Activated CD4-positive, alpha-beta T cell treated with anti-CD3 and anti-CD28 coated beads, Interleukin-2, amount 10 ng/mL, durations not matched to agents 24 days and 14 days (primary cell): ENCODE data around the gene ATP2B2. TPM values are rescaled to one million over a fixed set of nuclear protein-coding genes. Genes with fewer than 3 reads are reported as not detected.

Experiments used
- DNase-seq: peaks from one replicate; pipeline ENCODE4 v3.0.0; 2022
- H3K27ac Mint-ChIP-seq: one replicate; pipeline ENCODE4 v1.8.0; 2022; ENCODE audit warnings: mild to moderate bottlenecking, mixed read lengths
- H3K27me3 Mint-ChIP-seq: one replicate; pipeline ENCODE4 v1.8.0; 2022; ENCODE audit warnings: mixed read lengths
- H3K36me3 Mint-ChIP-seq: one replicate; pipeline ENCODE4 v1.8.0; 2022; ENCODE audit warnings: low read depth, mild to moderate bottlenecking, mixed read lengths
- H3K4me1 Mint-ChIP-seq: one replicate; pipeline ENCODE4 v1.8.0; 2021; ENCODE audit warnings: mixed read lengths
- H3K4me3 Mint-ChIP-seq: one replicate; pipeline ENCODE4 v1.8.0; 2022; ENCODE audit warnings: mild to moderate bottlenecking, moderate library complexity, mixed read lengths
- H3K9me3 Mint-ChIP-seq: one replicate; pipeline ENCODE4 v1.8.0; 2021; ENCODE audit warnings: mixed read lengths
- intact Hi-C: fragments of 100-400 bp; cut with micrococcal nuclease; formaldehyde crosslinking; loops from one replicate; pipeline ENCODE4 v1.15.1; 2023
- total RNA-seq: library from RNA; stranded (reverse); gene quantifications from 2 replicates; pipeline ENCODE4 v1.2.3, GENCODE V29; 2022

The ATP2B2 gene
- total RNA-seq, 1 donor from 2014 or later: not detected

DNA sequence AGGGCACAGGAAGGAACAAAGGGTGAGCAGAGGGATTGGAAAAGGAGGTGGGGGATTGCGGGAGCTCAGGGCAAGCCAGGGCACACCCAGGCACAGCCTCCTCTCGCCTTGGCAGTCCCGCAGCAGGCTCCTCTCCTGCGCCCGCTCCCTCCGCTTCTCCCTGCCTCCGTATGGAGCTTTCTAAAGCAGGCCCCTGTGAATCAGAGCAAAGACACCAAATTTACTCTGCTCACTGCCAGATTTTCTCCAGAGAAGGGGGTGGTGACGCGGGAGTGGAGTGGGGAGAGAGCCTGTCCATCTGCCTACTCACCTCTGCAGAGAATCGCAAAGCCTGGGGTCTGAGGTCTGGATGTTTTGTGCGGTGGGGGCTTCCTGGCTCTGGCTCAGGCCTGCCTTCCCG lies 20.0 kb downstream of the ATP2B2 start:
- DNase-seq: no peak
- Mint-ChIP-seq H3K4me1 (no peaks in the 10 kb centered on the region), H3K4me3 (no peak overlapping the region), H3K36me3 (no peaks in the 10 kb centered on the region), H3K27ac (no peak overlapping the region), H3K27me3 (peaks cover 2% of the 10 kb centered on the region), H3K9me3 (no peaks in the 10 kb centered on the region)
- intact Hi-C loops: no loop called here

DNA sequence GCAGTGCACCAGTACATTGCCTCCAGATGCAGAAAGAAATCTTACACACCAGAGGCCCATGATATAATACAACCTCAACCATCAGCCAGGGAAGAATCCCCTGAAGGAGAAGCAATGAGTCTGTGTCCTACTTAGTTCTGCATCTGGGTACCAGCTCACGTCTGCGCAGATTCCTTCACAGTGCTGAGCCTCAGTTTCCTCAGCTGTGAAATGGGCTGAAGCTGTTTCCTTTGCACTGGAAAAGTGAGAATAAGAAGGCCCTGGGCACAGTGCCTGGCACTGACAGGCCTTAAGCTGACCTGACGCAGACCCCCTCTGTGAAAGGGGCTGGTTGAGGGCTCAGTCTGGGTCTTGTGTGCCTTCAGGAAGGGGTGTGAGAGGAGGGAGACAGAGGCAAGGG lies 20.7 kb downstream of the ATP2B2 start:
- Mint-ChIP-seq H3K36me3 (no peaks in the 10 kb centered on the region), H3K4me1 (no peaks in the 10 kb centered on the region), H3K27me3 (no peaks in the 10 kb centered on the region), H3K4me3 (no peak overlapping the region), H3K27ac (no peak overlapping the region), H3K9me3 (no peaks in the 10 kb centered on the region)
- no peak for DNase-seq
- intact Hi-C loops: no loop called here

DNA sequence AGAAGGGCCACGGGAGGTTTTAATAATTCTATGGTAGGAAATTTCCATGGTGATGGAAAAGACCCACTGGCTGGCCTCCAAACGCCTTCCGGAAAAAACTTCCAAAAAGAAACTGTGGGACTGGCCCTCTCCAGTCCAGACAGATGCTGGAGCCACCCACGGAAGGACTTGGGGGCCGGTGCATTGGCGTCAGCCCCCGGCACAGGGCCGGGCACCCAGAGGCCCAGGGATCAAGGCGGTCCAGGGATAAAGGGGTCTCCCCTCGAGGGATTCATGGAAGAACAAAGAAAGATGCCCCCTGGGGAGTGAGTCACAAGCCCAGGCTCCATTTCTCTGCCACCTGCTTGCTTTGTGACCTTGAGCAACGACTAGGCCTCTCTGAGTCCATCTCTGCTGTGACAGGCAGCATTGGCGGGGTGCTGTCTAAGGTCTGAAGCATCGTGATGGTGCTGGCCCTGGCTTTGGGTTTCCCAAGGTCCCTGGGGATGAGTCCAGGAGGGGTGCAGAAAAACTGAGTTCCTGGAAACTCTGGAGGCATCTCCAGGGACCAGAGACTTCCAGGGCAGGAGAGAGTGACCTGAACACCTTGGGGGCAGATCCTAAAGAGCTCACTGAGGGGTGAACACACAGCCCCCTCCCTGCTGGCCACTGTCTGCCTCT lies 21.6 kb downstream of the ATP2B2 start:
- DNase-seq: no peak
- Mint-ChIP-seq H3K4me1 (no peaks in the 10 kb centered on the region), H3K27ac (no peak overlapping the region), H3K4me3 (no peak overlapping the region), H3K36me3 (no peaks in the 10 kb centered on the region), H3K9me3 (no peaks in the 10 kb centered on the region), H3K27me3 (peaks cover under 1% of the 10 kb centered on the region)
- intact Hi-C loops: no loop called here

DNA sequence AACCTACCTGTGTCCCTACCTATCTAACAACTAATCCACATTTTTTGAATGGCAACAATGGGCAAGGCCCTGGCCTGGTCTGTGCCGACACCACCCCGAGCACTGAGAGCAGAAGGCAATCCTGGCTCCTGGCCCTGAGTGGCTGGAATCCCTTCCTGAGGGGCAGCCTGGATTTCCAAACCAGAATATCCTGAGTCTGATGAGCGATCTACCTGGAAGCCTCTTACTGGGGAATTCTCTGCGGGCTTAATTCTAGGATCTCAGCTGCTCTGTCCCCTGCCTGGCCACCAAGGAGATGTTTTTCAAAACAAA lies 22.1 kb downstream of the ATP2B2 start:
- Mint-ChIP-seq H3K27ac (no peak overlapping the region), H3K4me1 (no peaks in the 10 kb centered on the region), H3K9me3 (peaks cover 4% of the 10 kb centered on the region), H3K4me3 (no peak overlapping the region), H3K27me3 (peaks cover 6% of the 10 kb centered on the region), H3K36me3 (no peaks in the 10 kb centered on the region)
- no peak for DNase-seq
- intact Hi-C loops: no loop called here

DNA sequence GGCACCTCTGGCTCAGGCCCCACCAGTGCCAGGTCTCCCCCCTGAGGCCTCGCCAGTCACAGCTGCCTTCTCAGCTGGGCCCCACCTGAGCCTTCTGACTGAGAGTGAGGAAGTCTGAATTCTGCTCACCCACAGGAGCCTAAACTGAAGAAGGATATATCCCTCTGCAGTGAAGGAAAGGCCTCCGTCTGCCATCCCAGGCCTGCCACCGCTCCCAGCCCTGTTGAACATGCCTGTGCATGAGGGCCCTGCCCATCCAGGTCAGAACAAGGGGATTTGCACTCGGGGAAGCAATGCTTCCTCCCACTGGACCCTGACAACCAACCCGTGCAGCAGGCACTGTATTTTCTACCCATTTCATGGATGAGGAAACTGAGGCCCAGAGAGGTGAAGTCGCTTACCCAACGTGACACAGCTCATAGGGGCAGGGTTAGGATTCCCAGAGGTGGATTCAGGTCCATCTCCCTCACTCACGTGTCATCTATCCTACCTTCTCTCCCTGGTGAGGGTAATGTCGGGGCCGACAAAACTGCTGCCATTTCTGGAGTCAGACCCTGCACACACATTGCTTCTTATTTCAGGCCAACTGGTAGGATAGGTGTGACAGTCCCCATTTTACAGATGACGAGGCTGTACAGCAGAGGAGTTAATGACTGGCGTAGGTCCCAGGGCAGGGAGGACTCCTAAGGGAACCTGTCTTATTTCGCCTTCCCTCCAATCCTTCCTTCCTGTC lies 22.6 kb downstream of the ATP2B2 start:
- H3K36me3 Mint-ChIP-seq: no peaks in the 10 kb centered on the region
- no peak for DNase-seq
- H3K4me3 Mint-ChIP-seq: no peak overlapping the region
- peaks cover 7% of the 10 kb centered on the region for H3K27me3 Mint-ChIP-seq
- intact Hi-C loops: no loop called here
- peaks cover 6% of the 10 kb centered on the region for H3K9me3 Mint-ChIP-seq
- H3K4me1 Mint-ChIP-seq: no peaks in the 10 kb centered on the region
- H3K27ac Mint-ChIP-seq: no peak overlapping the region

DNA sequence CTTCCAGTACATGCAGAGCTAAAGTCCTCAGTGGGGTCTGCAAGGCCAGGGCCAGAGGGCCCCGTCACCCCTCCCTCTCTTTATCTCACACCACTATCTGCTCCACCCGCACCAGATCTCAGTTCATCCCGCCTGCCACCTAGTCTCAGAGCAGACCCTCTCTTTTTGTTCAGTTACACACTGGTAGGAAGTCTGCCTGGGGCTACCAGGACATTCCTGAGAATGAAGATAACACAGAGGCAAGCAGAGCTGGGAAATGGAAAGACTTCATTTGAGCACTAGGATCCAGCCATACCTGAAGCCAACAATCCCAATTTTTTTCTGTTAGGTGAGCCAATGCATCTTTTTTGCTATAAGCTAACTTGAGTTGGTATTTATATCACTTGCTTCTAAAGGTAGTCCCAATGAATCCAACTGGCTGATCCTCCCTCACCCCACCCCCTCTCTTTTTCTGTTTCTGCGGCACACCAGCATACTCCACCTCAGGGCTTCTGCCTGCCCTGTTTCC lies 24.5 kb downstream of the ATP2B2 start:
- Mint-ChIP-seq H3K27ac (no peak overlapping the region), H3K36me3 (no peaks in the 10 kb centered on the region), H3K4me3 (no peak overlapping the region), H3K4me1 (no peaks in the 10 kb centered on the region), H3K27me3 (peaks cover 7% of the 10 kb centered on the region), H3K9me3 (peaks cover 6% of the 10 kb centered on the region)
- no peak for DNase-seq
- intact Hi-C loops: no loop called here

DNA sequence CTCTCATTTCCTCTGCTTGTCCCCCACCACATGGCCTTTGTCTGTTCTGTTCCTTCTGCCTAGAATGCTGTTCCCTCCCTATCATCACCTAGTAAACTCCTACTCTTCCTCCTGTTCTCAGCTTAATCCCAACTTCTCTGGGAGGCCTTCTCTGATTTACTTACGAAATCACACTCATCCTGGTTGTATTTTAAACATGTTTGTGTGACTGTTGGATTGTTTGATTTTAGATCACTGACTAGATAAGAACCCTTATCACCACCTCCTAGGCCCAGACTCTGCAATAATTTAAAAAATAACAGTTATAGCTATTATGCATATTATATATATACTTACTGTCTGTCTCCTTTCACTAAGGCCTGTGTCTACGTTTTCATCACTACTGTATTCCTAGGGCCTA lies 26.1 kb downstream of the ATP2B2 start:
- H3K4me3 Mint-ChIP-seq: no peak overlapping the region
- no peak overlapping the region for H3K27ac Mint-ChIP-seq
- H3K4me1 Mint-ChIP-seq: no peaks in the 10 kb centered on the region
- H3K27me3 Mint-ChIP-seq: peaks cover 7% of the 10 kb centered on the region
- DNase-seq: no peak
- H3K9me3 Mint-ChIP-seq: peaks cover 6% of the 10 kb centered on the region
- H3K36me3 Mint-ChIP-seq: no peaks in the 10 kb centered on the region
- intact Hi-C loops: no loop called here

DNA sequence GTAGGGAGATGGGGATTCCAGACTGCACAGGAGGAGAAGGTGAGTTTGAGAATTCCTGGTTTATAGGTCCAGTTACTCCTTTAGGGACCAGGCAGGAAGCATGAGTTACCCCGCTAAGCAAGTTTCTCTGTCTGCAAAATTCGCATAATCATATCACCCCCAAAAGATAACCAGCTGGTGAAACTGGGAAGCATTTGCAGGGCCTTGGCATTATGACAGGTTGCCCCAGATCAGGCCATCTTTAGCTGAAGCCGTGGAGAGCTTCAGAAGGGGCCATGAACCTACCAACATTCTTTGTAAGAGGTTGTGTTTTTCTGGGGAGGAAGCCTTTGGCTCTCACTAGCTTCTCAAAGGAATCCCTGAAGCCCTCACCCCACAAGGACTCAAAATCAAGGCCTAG lies 29.4 kb downstream of the ATP2B2 start:
- H3K36me3 Mint-ChIP-seq: no peaks in the 10 kb centered on the region
- no peak for DNase-seq

DNA sequence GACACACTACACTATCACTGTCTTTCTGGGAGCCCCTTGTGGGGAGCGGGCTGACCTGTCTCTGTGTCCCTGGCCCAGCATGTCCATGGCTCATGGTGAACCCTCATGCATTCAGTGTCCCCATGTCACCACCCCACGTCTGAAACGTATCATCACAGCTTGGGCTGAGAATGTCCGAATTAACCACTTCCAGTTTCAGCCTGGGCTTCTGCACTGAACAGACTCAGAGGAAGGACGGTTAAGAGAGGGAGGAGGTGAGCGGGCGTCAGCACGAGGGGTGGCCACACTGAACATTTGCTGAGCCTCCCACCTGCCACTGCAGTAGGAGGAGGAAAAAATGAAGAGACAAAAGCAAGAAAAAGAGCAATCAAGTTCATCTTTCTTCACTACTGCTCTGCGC lies 30.5 kb downstream of the ATP2B2 start:
- intact Hi-C loops: no loop called here
- no peak for DNase-seq
- Mint-ChIP-seq H3K27me3 (peaks cover 20% of the 10 kb centered on the region), H3K9me3 (peaks cover 6% of the 10 kb centered on the region), H3K27ac (no peak overlapping the region), H3K4me1 (peaks cover 4% of the 10 kb centered on the region), H3K36me3 (no peaks in the 10 kb centered on the region), H3K4me3 (no peak overlapping the region)

More for the DNA sequence above, 29.4 kb downstream of the ATP2B2 start:
- H3K27me3 Mint-ChIP-seq: peaks cover 18% of the 10 kb centered on the region
- intact Hi-C loops: no loop called here
- H3K4me3 Mint-ChIP-seq: no peak overlapping the region
- H3K9me3 Mint-ChIP-seq: peaks cover 6% of the 10 kb centered on the region
- peaks cover 4% of the 10 kb centered on the region for H3K4me1 Mint-ChIP-seq
- H3K27ac Mint-ChIP-seq: no peak overlapping the region

DNA sequence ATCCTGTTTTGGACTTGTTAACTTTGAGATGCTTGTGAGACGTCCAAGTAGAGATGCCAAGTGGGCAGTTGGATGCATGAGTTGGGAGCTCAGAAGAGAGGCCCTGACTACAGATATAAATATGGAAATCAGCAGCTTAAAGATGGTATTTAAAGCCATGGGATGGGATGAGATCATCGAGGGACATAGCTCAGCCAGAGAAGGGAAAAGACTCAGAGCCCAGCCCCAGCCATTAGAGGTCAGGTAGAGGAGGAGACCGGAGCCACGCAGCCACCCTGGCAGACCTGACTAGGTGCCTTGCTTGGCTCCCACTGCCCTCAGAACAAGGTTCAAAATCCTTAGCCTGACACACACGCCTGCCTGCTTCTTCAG lies 31.1 kb downstream of the ATP2B2 start:
- intact Hi-C loops: no loop called here
- H3K9me3 Mint-ChIP-seq: peaks cover 6% of the 10 kb centered on the region
- H3K27ac Mint-ChIP-seq: no peak overlapping the region
- no peak overlapping the region for H3K4me3 Mint-ChIP-seq
- DNase-seq: no peak
- peaks cover 4% of the 10 kb centered on the region for H3K4me1 Mint-ChIP-seq
- peaks cover 21% of the 10 kb centered on the region for H3K27me3 Mint-ChIP-seq
- H3K36me3 Mint-ChIP-seq: no peaks in the 10 kb centered on the region

DNA sequence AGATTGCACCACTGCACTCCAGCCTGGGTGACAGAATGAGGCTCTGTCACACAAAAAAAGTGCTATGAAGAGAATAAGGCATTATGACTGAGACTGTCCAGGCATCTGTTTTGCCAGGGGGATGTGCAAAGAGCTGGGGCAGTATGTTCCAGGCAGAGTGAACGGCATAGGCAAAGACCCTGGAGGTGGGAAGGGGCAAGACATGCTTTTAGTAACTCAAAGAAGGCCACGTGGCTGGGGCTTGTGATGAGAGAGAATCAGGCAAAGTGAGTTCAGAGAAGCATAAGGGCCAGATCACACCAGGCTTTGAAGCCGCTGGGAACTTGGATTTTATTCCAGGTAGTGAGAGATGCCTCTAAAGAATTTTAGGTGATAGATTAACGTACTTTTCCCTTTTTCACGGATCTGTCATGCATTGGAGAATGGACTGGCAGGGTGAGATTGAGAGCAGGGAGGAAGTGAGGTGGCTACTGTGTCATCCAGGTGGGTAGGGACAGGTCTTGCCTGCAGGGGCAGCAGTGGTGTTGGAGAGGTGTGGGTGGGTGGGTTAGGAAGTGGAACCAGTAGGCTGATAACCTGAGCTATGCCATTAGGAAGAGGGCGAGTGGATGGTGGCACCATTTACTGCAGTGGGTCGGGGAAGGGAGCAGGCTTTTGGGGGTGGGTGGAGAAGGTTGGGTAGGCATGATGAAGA lies 31.7 kb downstream of the ATP2B2 start:
- intact Hi-C loops: no loop called here
- no peak overlapping the region for H3K27ac Mint-ChIP-seq
- peaks cover 19% of the 10 kb centered on the region for H3K27me3 Mint-ChIP-seq
- DNase-seq: no peak
- H3K4me3 Mint-ChIP-seq: no peak overlapping the region
- peaks cover 4% of the 10 kb centered on the region for H3K4me1 Mint-ChIP-seq
- no peaks in the 10 kb centered on the region for H3K36me3 Mint-ChIP-seq
- H3K9me3 Mint-ChIP-seq: peaks cover 5% of the 10 kb centered on the region

DNA sequence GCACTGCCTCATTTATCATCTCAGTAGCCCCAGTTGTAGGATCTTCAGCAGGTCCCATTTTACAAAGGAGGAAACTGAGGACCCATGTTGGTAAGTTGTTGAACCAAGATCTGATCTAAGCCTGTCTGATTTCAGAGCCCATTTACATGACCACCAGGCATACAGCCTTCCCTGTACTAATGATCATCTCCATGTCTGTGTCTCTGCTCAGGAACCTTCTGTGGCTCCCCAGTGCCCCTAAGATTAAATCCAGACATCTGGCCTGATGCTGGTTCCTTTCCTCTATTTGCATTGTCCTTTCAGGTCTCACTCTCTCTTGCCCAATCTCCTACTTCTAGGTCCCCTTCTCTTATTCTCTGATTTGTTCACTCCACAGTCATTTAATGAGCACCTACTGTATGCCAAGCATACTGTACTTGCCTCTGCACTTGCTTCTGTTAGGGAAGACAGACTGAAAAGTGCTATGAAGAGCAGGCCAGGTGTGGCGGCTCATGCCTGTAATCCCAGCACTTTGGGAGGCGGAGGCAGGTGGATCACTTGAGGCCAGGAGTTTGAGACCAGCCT lies 32.4 kb downstream of the ATP2B2 start:
- Mint-ChIP-seq H3K9me3 (no peaks in the 10 kb centered on the region), H3K4me1 (peaks cover 4% of the 10 kb centered on the region), H3K36me3 (no peaks in the 10 kb centered on the region), H3K4me3 (no peak overlapping the region), H3K27me3 (peaks cover 13% of the 10 kb centered on the region), H3K27ac (no peak overlapping the region)
- no peak for DNase-seq
- intact Hi-C loops: no loop called here

DNA sequence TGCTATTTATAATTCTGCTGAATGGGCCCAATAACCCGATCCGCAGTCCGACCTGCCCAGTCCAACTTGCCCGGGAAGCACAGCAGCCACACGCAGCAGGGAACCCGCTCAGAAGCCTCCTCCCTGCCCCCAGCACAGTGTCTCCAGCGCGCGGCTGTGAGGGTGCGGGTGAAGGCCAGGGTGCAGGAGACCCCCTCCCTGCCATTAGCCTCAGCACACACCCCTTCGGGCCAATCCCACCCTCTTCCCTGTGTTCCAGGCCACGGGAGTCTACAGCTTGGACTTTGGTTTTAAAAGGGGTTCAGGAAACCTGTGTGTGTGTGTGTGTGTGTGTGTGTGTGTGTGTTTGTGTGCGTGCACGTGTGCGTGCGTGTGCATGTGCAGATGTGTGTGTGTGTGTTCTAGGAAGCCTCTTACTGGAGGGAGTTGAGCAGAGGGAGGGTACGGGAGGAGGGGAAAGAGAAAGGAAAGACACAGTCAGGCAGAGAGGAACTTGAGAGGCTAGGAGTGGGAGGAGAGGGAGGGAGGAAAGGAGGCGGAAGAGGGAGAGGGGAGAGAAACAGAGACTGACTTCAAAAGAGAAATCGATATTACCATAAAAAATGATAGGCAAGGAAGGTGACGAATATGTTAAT lies 34.2 kb downstream of the ATP2B2 start:
- Mint-ChIP-seq H3K9me3 (no peaks in the 10 kb centered on the region), H3K27ac (peak overlapping the region; percentile 4), H3K27me3 (peaks cover 15% of the 10 kb centered on the region), H3K4me1 (peaks cover 4% of the 10 kb centered on the region), H3K36me3 (no peaks in the 10 kb centered on the region), H3K4me3 (no peak overlapping the region)
- no peak for DNase-seq
- intact Hi-C loops: no loop called here
